Liver (tissue), 9 donors: ENCODE results near the gene SOX13. TPM values are rescaled to one million over a fixed set of nuclear protein-coding genes. Genes with fewer than 3 reads are reported as not detected.

Source experiments
- DNase-seq: peaks from one replicate; pipeline ENCODE4 v3.0.0-alpha.2; 2017; ENCODE audit warnings: low spot score
- H3K27ac ChIP-seq, 2 donors: one replicate each; pipeline ENCODE4 v1.7.0; 2013; ENCODE audit warnings: inconsistent platforms in 2 of 2, low read length in 2 of 2, control low read depth in 1 of 2, low read depth in 1 of 2, mild to moderate bottlenecking in 1 of 2
- H3K27me3 ChIP-seq, 4 donors: one replicate each; pipeline versions ENCODE4 v1.6.1 to v1.7.0; 2013; ENCODE audit warnings: low read length in 3 of 4, inconsistent platforms in 1 of 4, mild to moderate bottlenecking in 1 of 4, moderate library complexity in 1 of 4; ENCODE audit not compliant: control insufficient read depth in 4 of 4, insufficient read depth in 4 of 4
- H3K36me3 ChIP-seq, 4 donors: one replicate each; pipeline versions ENCODE4 v1.6.1 to v1.7.0; 2013; ENCODE audit warnings: low read length in 3 of 4, mild to moderate bottlenecking in 3 of 4, low read depth in 1 of 4, moderate library complexity in 1 of 4; ENCODE audit not compliant: control insufficient read depth in 4 of 4, insufficient read depth in 3 of 4
- H3K4me1 ChIP-seq, 4 donors: one replicate each; pipeline versions ENCODE4 v1.6.1 to v1.7.0; 2013; ENCODE audit warnings: low read length in 3 of 4, mild to moderate bottlenecking in 3 of 4, moderate library complexity in 1 of 4; ENCODE audit not compliant: control insufficient read depth in 4 of 4, insufficient read depth in 4 of 4
- H3K4me3 ChIP-seq, 3 donors: one replicate each; pipeline versions ENCODE4 v1.6.1 to v1.7.0; 2013; ENCODE audit warnings: low read length in 3 of 3, control low read depth in 1 of 3, low read depth in 1 of 3, mild to moderate bottlenecking in 1 of 3
- H3K9ac ChIP-seq, 2 donors: one replicate each; pipeline ENCODE4 v1.7.0; 2013; ENCODE audit warnings: low read length in 2 of 2, mild to moderate bottlenecking in 2 of 2, moderate library complexity in 2 of 2, control low read depth in 1 of 2, low read depth in 1 of 2
- H3K9me3 ChIP-seq, 4 donors: one replicate each; pipeline versions ENCODE4 v1.6.1 to v1.7.0; 2013; ENCODE audit warnings: low read length in 3 of 4; ENCODE audit not compliant: control insufficient read depth in 4 of 4
- EGR1 ChIP-seq, 2 donors: IDR thresholded peaks; 2 replicates each; pipeline ENCODE4 v1.6.1; 2016 to 2018; ENCODE audit warnings: antibody characterized with exemption in 2 of 2, low read depth in 2 of 2
- FOXA1 ChIP-seq: IDR thresholded peaks from 2 replicates; pipeline ENCODE4 v1.6.1; 2016; ENCODE audit warnings: antibody characterized with exemption
- FOXA2 ChIP-seq: IDR thresholded peaks from 2 replicates; pipeline ENCODE4 v1.6.1; 2016; ENCODE audit warnings: antibody characterized with exemption
- GABPA ChIP-seq, 2 donors: IDR thresholded peaks in 1 of 2; conservative IDR thresholded peaks in 1 of 2; 2 replicates each; pipeline ENCODE4 v1.6.1; 2016; ENCODE audit warnings: antibody characterized with exemption in 2 of 2, mild to moderate bottlenecking in 1 of 2, moderate library complexity in 1 of 2
- HNF4A ChIP-seq, 2 donors: conservative IDR thresholded peaks; 2 replicates each; pipeline ENCODE4 v1.6.1; 2016; ENCODE audit warnings: antibody characterized with exemption in 2 of 2, mild to moderate bottlenecking in 2 of 2
- HNF4G ChIP-seq: IDR thresholded peaks from 2 replicates; pipeline ENCODE4 v1.6.1; 2016; ENCODE audit warnings: antibody characterized with exemption
- JUND ChIP-seq, 2 donors: IDR thresholded peaks; 2 replicates each; pipeline ENCODE4 v1.6.1; 2016; ENCODE audit warnings: antibody characterized with exemption in 2 of 2
- NR2F2 ChIP-seq: IDR thresholded peaks from 2 replicates; pipeline ENCODE4 v1.6.1; 2016; ENCODE audit warnings: antibody characterized with exemption
- RAD21 ChIP-seq, 2 donors: IDR thresholded peaks; 2 replicates each; pipeline ENCODE4 v1.6.1; 2016; ENCODE audit warnings: antibody characterized with exemption in 2 of 2, mild to moderate bottlenecking in 2 of 2
- RXRA ChIP-seq, 2 donors: IDR thresholded peaks; 2 replicates each; pipeline ENCODE4 v1.6.1; 2017 to 2018; ENCODE audit warnings: antibody characterized with exemption in 2 of 2, mild to moderate bottlenecking in 1 of 2
- SP1 ChIP-seq: IDR thresholded peaks from 2 replicates; pipeline ENCODE4 v1.6.1; 2018; ENCODE audit warnings: antibody characterized with exemption, mild to moderate bottlenecking
- TAF1 ChIP-seq: conservative IDR thresholded peaks from 2 replicates; pipeline ENCODE4 v1.6.1; 2016; ENCODE audit warnings: antibody characterized with exemption, mild to moderate bottlenecking
- YY1 ChIP-seq: IDR thresholded peaks from 2 replicates; pipeline ENCODE4 v1.6.1; 2016; ENCODE audit warnings: antibody characterized with exemption, mild to moderate bottlenecking
- WGBS: extraction: QIAGEN DNeasy Blood & Tissue Kit; methylation state at CpG from one replicate; pipeline ENCODE4 v1.1.7; 2013; 5-methylcytosine and 5-hydroxymethylcytosine counted together
- polyA plus RNA-seq, 2 donors: library from polyadenylated mRNA; stranded (reverse) in 1 of 2; unstranded in 1 of 2; fragments of 200-250 nt in 1 of 2; fragments of >200 nt in 1 of 2; fragmentation: Nextera tagmentation in 1 of 2; extraction: Ambion mirVana in 1 of 2; gene quantifications; one replicate each; pipeline versions ENCODE4 v1.2.1 to v1.2.3, GENCODE V29; 2013 to 2015
- total RNA-seq, 2 donors: library from RNA; depleted of rRNA; stranded (reverse); fragments of >200 nt; gene quantifications; one replicate each; pipeline ENCODE4 v1.2.3, GENCODE V29; 2014
- TF ChIP-seq, protein P1 (sequence below): IDR thresholded peaks from 2 replicates; pipeline ENCODE4 v1.6.1; 2016; ENCODE audit warnings: antibody characterized with exemption, mild to moderate bottlenecking
- TF ChIP-seq, protein P2 (sequence below): fragments of 150-350 bp; IDR thresholded peaks from 2 replicates; pipeline ENCODE4 v1.5.1; 2017; ENCODE audit warnings: improper control_type of control experiment, low read depth, low read length; ENCODE audit not compliant: missing input control
- TF ChIP-seq, protein P3 (sequence below): IDR thresholded peaks from 2 replicates; pipeline ENCODE4 v1.6.1; 2016; ENCODE audit warnings: antibody characterized with exemption
- TF ChIP-seq, protein P4 (sequence below): IDR thresholded peaks from 2 replicates; pipeline ENCODE4 v1.6.1; 2016; ENCODE audit warnings: antibody characterized with exemption
- TF ChIP-seq, protein P5 (sequence below): IDR thresholded peaks from 2 replicates; pipeline ENCODE4 v1.6.1; 2016; ENCODE audit warnings: antibody characterized with exemption
- donor health status: healthy.
- donor health status: healthy.
- donor health status: healthy.
- donor health status: healthy.
- donor health status: healthy.

The SOX13 gene
- total and polyA plus RNA-seq, 4 donors, result 7.8 to 15.5 (median 8.7) TPM

DNA sequence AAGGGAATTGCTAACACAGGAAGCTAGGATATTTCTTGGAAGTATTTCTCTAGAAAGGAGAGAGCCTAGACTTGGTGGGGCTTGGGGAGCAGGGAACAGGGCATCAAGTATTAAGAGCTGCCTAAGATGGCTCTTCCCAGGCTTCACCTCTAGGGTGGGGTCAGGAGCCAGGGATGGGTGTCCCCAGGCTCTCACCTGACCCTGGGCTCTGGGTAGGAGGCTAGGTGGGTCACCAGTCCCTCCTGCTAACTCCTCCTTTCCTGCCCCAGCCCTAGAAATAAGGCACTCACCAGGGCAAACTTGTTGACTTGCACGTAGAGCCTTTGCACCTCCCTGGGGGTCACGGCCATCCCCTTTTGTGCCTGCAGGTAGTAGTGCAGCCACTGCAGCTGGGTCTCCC is 63.9 kb downstream of the SOX13 start:
- TF ChIP-seq HNF4A (conservative IDR thresholded peaks at IDR 0.05) (no peak), YY1 (no peak), RAD21 (IDR thresholded peaks at IDR 0.05) (no peak), RXRA (IDR thresholded peaks at IDR 0.05) (no peak), EGR1 (IDR thresholded peaks at IDR 0.05; ENCODE audit: low read depth in 2 of 2) (no peak), FOXA1 (no peak), HNF4G (no peak), NR2F2 (no peak)
- TF ChIP-seq, protein P1, sequence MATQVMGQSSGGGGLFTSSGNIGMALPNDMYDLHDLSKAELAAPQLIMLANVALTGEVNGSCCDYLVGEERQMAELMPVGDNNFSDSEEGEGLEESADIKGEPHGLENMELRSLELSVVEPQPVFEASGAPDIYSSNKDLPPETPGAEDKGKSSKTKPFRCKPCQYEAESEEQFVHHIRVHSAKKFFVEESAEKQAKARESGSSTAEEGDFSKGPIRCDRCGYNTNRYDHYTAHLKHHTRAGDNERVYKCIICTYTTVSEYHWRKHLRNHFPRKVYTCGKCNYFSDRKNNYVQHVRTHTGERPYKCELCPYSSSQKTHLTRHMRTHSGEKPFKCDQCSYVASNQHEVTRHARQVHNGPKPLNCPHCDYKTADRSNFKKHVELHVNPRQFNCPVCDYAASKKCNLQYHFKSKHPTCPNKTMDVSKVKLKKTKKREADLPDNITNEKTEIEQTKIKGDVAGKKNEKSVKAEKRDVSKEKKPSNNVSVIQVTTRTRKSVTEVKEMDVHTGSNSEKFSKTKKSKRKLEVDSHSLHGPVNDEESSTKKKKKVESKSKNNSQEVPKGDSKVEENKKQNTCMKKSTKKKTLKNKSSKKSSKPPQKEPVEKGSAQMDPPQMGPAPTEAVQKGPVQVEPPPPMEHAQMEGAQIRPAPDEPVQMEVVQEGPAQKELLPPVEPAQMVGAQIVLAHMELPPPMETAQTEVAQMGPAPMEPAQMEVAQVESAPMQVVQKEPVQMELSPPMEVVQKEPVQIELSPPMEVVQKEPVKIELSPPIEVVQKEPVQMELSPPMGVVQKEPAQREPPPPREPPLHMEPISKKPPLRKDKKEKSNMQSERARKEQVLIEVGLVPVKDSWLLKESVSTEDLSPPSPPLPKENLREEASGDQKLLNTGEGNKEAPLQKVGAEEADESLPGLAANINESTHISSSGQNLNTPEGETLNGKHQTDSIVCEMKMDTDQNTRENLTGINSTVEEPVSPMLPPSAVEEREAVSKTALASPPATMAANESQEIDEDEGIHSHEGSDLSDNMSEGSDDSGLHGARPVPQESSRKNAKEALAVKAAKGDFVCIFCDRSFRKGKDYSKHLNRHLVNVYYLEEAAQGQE, result no peak
- TF ChIP-seq, protein P2, sequence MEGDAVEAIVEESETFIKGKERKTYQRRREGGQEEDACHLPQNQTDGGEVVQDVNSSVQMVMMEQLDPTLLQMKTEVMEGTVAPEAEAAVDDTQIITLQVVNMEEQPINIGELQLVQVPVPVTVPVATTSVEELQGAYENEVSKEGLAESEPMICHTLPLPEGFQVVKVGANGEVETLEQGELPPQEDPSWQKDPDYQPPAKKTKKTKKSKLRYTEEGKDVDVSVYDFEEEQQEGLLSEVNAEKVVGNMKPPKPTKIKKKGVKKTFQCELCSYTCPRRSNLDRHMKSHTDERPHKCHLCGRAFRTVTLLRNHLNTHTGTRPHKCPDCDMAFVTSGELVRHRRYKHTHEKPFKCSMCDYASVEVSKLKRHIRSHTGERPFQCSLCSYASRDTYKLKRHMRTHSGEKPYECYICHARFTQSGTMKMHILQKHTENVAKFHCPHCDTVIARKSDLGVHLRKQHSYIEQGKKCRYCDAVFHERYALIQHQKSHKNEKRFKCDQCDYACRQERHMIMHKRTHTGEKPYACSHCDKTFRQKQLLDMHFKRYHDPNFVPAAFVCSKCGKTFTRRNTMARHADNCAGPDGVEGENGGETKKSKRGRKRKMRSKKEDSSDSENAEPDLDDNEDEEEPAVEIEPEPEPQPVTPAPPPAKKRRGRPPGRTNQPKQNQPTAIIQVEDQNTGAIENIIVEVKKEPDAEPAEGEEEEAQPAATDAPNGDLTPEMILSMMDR, result no peak
- TF ChIP-seq, protein P3, sequence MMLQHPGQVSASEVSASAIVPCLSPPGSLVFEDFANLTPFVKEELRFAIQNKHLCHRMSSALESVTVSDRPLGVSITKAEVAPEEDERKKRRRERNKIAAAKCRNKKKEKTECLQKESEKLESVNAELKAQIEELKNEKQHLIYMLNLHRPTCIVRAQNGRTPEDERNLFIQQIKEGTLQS, result no peak
- Histone ChIP-seq H3K27me3 (no peaks in the 10 kb centered on the region), H3K27ac (no peak overlapping the region), H3K36me3 (peaks cover 0 to 48% (median 38%) of the 10 kb centered on the region in 4 donors), H3K9ac (no peak overlapping the region), H3K4me1 (peaks cover 9 to 72% (median 55%) of the 10 kb centered on the region in 4 donors), H3K4me3 (no peak overlapping the region), H3K9me3 (no peaks in the 10 kb centered on the region)
- 81% methylated on average over 2 of the region's 2 CpGs for WGBS
- DNase-seq, result no peak

DNA sequence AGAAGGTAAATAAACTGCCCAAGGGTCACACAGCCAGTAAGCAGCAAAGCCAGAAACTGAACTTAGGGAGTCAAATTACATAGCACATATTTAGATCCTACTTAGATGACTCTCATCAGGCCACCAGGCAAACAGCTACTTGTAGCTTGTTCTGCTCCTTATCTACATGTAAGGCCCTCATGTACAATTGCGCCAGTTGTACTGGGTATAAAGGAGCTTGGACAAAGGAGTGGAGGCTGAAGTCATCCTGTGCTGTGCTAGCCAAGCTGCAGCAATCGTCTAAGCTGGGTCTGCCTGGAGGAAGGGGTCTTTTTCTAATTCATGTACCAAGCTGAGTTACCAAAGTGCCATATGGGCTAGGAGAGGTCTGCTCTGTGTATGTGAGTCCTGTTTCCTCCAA is 66.2 kb downstream of the SOX13 start:
- peaks cover 19 to 79% (median 64%) of the 10 kb centered on the region in 4 donors for H3K4me1 ChIP-seq
- H3K36me3 ChIP-seq, result peaks cover 0 to 44% (median 36%) of the 10 kb centered on the region in 4 donors
- WGBS, result 79% methylated on average over 2 of the region's 2 CpGs
- TF ChIP-seq YY1, result no peak
- TF ChIP-seq SP1, result no peak
- TF ChIP-seq NR2F2, result no peak
- TF ChIP-seq RAD21 (IDR thresholded peaks at IDR 0.05), result no peak
- no peak for TF ChIP-seq HNF4G
- TF ChIP-seq, protein P4, sequence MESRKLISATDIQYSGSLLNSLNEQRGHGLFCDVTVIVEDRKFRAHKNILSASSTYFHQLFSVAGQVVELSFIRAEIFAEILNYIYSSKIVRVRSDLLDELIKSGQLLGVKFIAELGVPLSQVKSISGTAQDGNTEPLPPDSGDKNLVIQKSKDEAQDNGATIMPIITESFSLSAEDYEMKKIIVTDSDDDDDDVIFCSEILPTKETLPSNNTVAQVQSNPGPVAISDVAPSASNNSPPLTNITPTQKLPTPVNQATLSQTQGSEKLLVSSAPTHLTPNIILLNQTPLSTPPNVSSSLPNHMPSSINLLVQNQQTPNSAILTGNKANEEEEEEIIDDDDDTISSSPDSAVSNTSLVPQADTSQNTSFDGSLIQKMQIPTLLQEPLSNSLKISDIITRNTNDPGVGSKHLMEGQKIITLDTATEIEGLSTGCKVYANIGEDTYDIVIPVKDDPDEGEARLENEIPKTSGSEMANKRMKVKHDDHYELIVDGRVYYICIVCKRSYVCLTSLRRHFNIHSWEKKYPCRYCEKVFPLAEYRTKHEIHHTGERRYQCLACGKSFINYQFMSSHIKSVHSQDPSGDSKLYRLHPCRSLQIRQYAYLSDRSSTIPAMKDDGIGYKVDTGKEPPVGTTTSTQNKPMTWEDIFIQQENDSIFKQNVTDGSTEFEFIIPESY, result no peak
- no peak for TF ChIP-seq HNF4A (conservative IDR thresholded peaks at IDR 0.05)
- no peak for TF ChIP-seq RXRA (IDR thresholded peaks at IDR 0.05)
- no peak for TF ChIP-seq EGR1 (IDR thresholded peaks at IDR 0.05; ENCODE audit: low read depth in 2 of 2)
- TF ChIP-seq, protein P3, result no peak
- no peak for TF ChIP-seq TAF1
- no peak for TF ChIP-seq JUND (IDR thresholded peaks at IDR 0.05)
- TF ChIP-seq GABPA (IDR thresholded peaks at IDR 0.05 in 1 of 2, conservative IDR thresholded peaks at IDR 0.05 in 1 of 2), result no peak
- TF ChIP-seq FOXA1, result no peak
- no peak for TF ChIP-seq FOXA2
- TF ChIP-seq, protein P1, result no peak
- TF ChIP-seq, protein P5, sequence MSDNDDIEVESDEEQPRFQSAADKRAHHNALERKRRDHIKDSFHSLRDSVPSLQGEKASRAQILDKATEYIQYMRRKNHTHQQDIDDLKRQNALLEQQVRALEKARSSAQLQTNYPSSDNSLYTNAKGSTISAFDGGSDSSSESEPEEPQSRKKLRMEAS, result no peak

More for the DNA sequence above, 66.2 kb downstream of the SOX13 start:
- no peak for DNase-seq
- no peaks in the 10 kb centered on the region for H3K9me3 ChIP-seq
- no peak overlapping the region for H3K9ac ChIP-seq
- H3K27me3 ChIP-seq, result no peaks in the 10 kb centered on the region
- no peak overlapping the region for H3K27ac ChIP-seq
- no peak overlapping the region for H3K4me3 ChIP-seq
